ENCODE results near the gene EHBP1. TPM values are rescaled to one million over a fixed set of nuclear protein-coding genes. Genes with fewer than 3 reads are reported as not detected.

Gene EHBP1
- total RNA-seq, 2 experiments from 2014 or later = 21.4 to 22.3 TPM

DNA sequence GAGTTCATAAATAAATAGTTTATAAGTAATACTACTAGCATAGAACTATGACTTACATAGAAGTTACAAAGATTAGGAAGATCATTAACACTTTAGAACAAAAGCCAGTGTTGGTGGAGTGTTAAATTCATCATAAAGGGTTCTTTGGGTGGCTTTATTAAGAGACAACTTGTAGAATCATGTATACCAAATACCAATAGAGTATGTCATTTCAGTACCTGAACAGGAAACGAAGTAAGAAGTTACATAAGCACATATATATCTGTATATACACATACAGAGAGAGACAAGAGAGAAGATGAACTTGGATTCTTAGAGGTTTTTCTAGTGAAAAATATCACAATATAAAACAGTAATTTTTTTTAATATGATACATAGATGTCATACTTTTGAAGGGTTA lies 262.7 kb downstream of the EHBP1 start:
- Histone ChIP-seq H3K4me1 (ENCODE audit: insufficient read depth, low read length) (no peaks in the 10 kb centered on the region), H3K27me3 (ENCODE audit: control insufficient read depth in 1 of 2, insufficient read depth in 2 of 2, low read length in 2 of 2) (no peaks in the 10 kb centered on the region), H3K4me3 (ENCODE audit: low read length) (no peak overlapping the region), H3K36me3 (ENCODE audit: insufficient read depth, low read length) (no peaks in the 10 kb centered on the region), H3K9me3 (ENCODE audit: control insufficient read depth in 1 of 2, insufficient read depth in 1 of 2, low read length in 2 of 2) (no peaks in the 10 kb centered on the region), H3K27ac (ENCODE audit: low read depth in 1 of 2, low read length in 2 of 2) (no peak overlapping the region)
- Mint-ChIP-seq H3K4me3 (no peak overlapping the region), H3K9me3 (no peaks in the 10 kb centered on the region), H3K27ac (no peak overlapping the region), H3K27me3 (no peaks in the 10 kb centered on the region), H3K4me1 (ENCODE audit: low read depth) (no peaks in the 10 kb centered on the region), H3K36me3 (ENCODE audit: low read depth) (peaks cover 4% of the 10 kb centered on the region)
- CTCF ChIA-PET = no interaction called here
- ATAC-seq (ENCODE audit: poor library complexity) (no peak), DNase-seq (no peak)
- POLR2A ChIA-PET = no interaction called here
- intact Hi-C loops (cut with DNase I, micrococcal nuclease) = no loop called here
- TF ChIP-seq, protein P1, sequence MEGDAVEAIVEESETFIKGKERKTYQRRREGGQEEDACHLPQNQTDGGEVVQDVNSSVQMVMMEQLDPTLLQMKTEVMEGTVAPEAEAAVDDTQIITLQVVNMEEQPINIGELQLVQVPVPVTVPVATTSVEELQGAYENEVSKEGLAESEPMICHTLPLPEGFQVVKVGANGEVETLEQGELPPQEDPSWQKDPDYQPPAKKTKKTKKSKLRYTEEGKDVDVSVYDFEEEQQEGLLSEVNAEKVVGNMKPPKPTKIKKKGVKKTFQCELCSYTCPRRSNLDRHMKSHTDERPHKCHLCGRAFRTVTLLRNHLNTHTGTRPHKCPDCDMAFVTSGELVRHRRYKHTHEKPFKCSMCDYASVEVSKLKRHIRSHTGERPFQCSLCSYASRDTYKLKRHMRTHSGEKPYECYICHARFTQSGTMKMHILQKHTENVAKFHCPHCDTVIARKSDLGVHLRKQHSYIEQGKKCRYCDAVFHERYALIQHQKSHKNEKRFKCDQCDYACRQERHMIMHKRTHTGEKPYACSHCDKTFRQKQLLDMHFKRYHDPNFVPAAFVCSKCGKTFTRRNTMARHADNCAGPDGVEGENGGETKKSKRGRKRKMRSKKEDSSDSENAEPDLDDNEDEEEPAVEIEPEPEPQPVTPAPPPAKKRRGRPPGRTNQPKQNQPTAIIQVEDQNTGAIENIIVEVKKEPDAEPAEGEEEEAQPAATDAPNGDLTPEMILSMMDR (IDR thresholded peaks at IDR 0.05) = no peak

DNA sequence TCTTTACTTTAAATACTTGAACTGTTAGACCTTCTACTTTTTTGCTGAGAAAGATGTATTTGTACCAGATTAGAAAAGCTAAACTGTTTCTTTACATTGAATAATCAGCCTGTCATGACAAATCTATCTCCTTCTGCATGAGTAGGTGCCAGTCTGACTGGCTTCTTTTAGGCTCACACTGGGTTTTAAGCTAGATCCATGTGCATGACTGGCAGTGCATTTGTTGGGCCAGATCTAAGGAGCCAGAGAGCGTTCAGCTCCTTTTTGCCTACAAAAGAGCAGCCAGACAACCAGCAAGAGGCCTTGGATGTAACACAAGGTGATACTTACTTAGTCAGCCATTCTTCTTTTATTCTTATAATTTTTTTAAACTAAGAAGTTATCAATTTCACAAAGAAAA lies 263.2 kb downstream of the EHBP1 start:
- H3K36me3 ChIP-seq (ENCODE audit: insufficient read depth, low read length) = no peaks in the 10 kb centered on the region
- POLR2A ChIA-PET = no interaction called here
- no peaks in the 10 kb centered on the region for H3K9me3 ChIP-seq (ENCODE audit: control insufficient read depth in 1 of 2, insufficient read depth in 1 of 2, low read length in 2 of 2)
- no peaks in the 10 kb centered on the region for H3K9me3 Mint-ChIP-seq
- H3K27ac ChIP-seq (ENCODE audit: low read depth in 1 of 2, low read length in 2 of 2) = no peak overlapping the region
- no peak overlapping the region for H3K27ac Mint-ChIP-seq
- no peaks in the 10 kb centered on the region for H3K4me1 ChIP-seq (ENCODE audit: insufficient read depth, low read length)
- H3K4me1 Mint-ChIP-seq (ENCODE audit: low read depth) = no peaks in the 10 kb centered on the region
- no peaks in the 10 kb centered on the region for H3K27me3 Mint-ChIP-seq
- intact Hi-C loops (cut with DNase I, micrococcal nuclease) = no loop called here
- CTCF ChIA-PET = no interaction called here
- no peak overlapping the region for H3K4me3 ChIP-seq (ENCODE audit: low read length)
- peaks cover 4% of the 10 kb centered on the region for H3K36me3 Mint-ChIP-seq (ENCODE audit: low read depth)
- ATAC-seq (ENCODE audit: poor library complexity) (no peak), DNase-seq (no peak)
- no peaks in the 10 kb centered on the region for H3K27me3 ChIP-seq (ENCODE audit: control insufficient read depth in 1 of 2, insufficient read depth in 2 of 2, low read length in 2 of 2)
- TF ChIP-seq, protein P1 (IDR thresholded peaks at IDR 0.05) = no peak
- H3K4me3 Mint-ChIP-seq = no peak overlapping the region

DNA sequence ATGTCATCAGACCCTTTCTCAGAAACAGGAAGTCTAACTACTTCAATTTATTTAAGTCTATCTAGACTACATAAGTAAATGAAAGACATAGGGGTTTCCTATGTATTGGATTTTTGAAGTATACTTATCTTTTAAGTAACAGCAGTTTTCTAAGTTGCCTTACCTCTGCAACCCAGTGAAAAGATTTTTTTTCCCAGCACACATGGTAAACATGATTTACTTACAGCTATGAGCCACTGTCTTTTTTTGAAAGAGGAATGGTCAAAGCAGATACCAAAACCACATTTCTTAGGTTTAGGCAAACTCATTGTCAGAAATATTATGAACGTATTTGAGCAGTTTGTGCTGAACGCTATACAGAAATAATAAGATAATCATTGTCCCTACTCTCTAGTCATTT lies 266.4 kb downstream of the EHBP1 start:
- Histone ChIP-seq H3K4me3 (ENCODE audit: low read length) (no peak overlapping the region), H3K27me3 (ENCODE audit: control insufficient read depth in 1 of 2, insufficient read depth in 2 of 2, low read length in 2 of 2) (no peaks in the 10 kb centered on the region), H3K9me3 (ENCODE audit: control insufficient read depth in 1 of 2, insufficient read depth in 1 of 2, low read length in 2 of 2) (no peaks in the 10 kb centered on the region), H3K36me3 (ENCODE audit: insufficient read depth, low read length) (no peaks in the 10 kb centered on the region), H3K4me1 (ENCODE audit: insufficient read depth, low read length) (no peaks in the 10 kb centered on the region), H3K27ac (ENCODE audit: low read depth in 1 of 2, low read length in 2 of 2) (no peak overlapping the region)
- no peaks in the 10 kb centered on the region for H3K27me3 Mint-ChIP-seq
- CTCF ChIA-PET = no interaction called here
- no peak for DNase-seq
- H3K4me1 Mint-ChIP-seq (ENCODE audit: low read depth) = no peaks in the 10 kb centered on the region
- TF ChIP-seq, protein P1 (IDR thresholded peaks at IDR 0.05) = no peak
- no peak for ATAC-seq (ENCODE audit: poor library complexity)
- no peaks in the 10 kb centered on the region for H3K9me3 Mint-ChIP-seq
- no peak overlapping the region for H3K4me3 Mint-ChIP-seq
- intact Hi-C loops (cut with DNase I, micrococcal nuclease) = no loop called here
- POLR2A ChIA-PET = no interaction called here
- peaks cover 4% of the 10 kb centered on the region for H3K36me3 Mint-ChIP-seq (ENCODE audit: low read depth)
- no peak overlapping the region for H3K27ac Mint-ChIP-seq

Measured in CD4-positive, alpha-beta T cell (primary cell).